Naive thymus-derived CD8-positive, alpha-beta T cell (primary cell): ENCODE measurements around the gene MAPK10. TPM values are rescaled to one million over a fixed set of nuclear protein-coding genes. Genes with fewer than 3 reads are reported as not detected.
"Not testable (repeated sequence)": the region's sequence is repeated elsewhere in the genome, so short reads cannot be mapped to it uniquely, and the experiment has no call there.

Experiments used
- ATAC-seq, 2 donors: fragments of 150-1000 bp; cut with Tn5 transposase in 1 of 2; sonication (Bioruptor Pico), chemical (Tn5 transposase) in 1 of 2; 1 replicate in 1 of 2; 2 replicates in 1 of 2; pipeline ENCODE4 v1.10.0; 2021; ENCODE audit warnings: mild to moderate bottlenecking in 2 of 2, moderate library complexity in 2 of 2
- POLR2A ChIA-PET: fragments of 350-600 bp; sonication (Branson Sonifier 250); formaldehyde crosslinking; loops from one replicate; lab custom pipeline; 2021; ENCODE audit warnings: antibody characterized with exemption; lab: Charles Lee
- DNase-seq, 10 donors: peaks; one replicate each; pipeline versions ENCODE4 v3.0.0 to v3.0.0-alpha.2; 2020 to 2022
- H3K27ac Mint-ChIP-seq, 10 donors: one replicate each; pipeline ENCODE4 v1.8.0; 2020 to 2022; ENCODE audit warnings: mild to moderate bottlenecking in 10 of 10, mixed read lengths in 10 of 10, moderate library complexity in 4 of 10, inconsistent platforms in 1 of 10
- H3K27me3 Mint-ChIP-seq, 5 donors: one replicate each; pipeline ENCODE4 v1.8.0; 2021 to 2022; ENCODE audit warnings: mixed read lengths in 5 of 5
- H3K36me3 Mint-ChIP-seq, 3 donors: one replicate each; pipeline ENCODE4 v1.8.0; 2020 to 2022; ENCODE audit warnings: mixed read lengths in 3 of 3, mild to moderate bottlenecking in 2 of 3, inconsistent platforms in 1 of 3
- H3K4me1 Mint-ChIP-seq, 4 donors: one replicate each; pipeline ENCODE4 v1.8.0; 2021 to 2022; ENCODE audit warnings: mixed read lengths in 4 of 4
- H3K4me3 Mint-ChIP-seq, 10 donors: one replicate each; pipeline ENCODE4 v1.8.0; 2020 to 2022; ENCODE audit warnings: mild to moderate bottlenecking in 10 of 10, mixed read lengths in 10 of 10, moderate library complexity in 6 of 10, inconsistent platforms in 1 of 10
- H3K9me3 Mint-ChIP-seq, 9 donors: one replicate each; pipeline ENCODE4 v1.8.0; 2020 to 2022; ENCODE audit warnings: mixed read lengths in 9 of 9, mild to moderate bottlenecking in 3 of 9, inconsistent platforms in 1 of 9, moderate library complexity in 1 of 9
- polyA plus RNA-seq, 3 donors: library from polyadenylated mRNA; unstranded; fragments of 300-500 nt; fragmentation: Illumina TruSeq; gene quantifications; one replicate each; pipeline ENCODE4 v1.2.3, GENCODE V29; 2021
- total RNA-seq, 8 experiments: library from RNA in 2 of 8; stranded (reverse) in 2 of 8; gene quantifications; one replicate each; pipeline ENCODE4 v1.2.3 and lab custom pipeline; 2021 to 2026

The MAPK10 gene
- total and polyA plus RNA-seq, 5 experiments from 2014 or later = not detected

GRCh38 chr4:86333236-86333635, 26.6 kb downstream of the MAPK10 start:
- H3K27ac Mint-ChIP-seq = no peak overlapping the region
- POLR2A ChIA-PET = no interaction called here

GRCh38 chr4:86330961-86331742, 28.7 kb downstream of the MAPK10 start:
- no peak for DNase-seq
- POLR2A ChIA-PET = no interaction called here
- Mint-ChIP-seq H3K27ac (no peak overlapping the region), H3K27me3 (peaks cover 0 to 2% (median 0%) of the 10 kb centered on the region in 5 donors), H3K4me1 (no peaks in the 10 kb centered on the region), H3K4me3 (no peak overlapping the region), H3K36me3 (no peaks in the 10 kb centered on the region), H3K9me3 (peaks cover 0 to 4% (median 0%) of the 10 kb centered on the region in 9 donors)
- no peak for ATAC-seq

More at GRCh38 chr4:86333236-86333635, 26.6 kb downstream of the MAPK10 start:
- H3K4me3 Mint-ChIP-seq = no peak overlapping the region
- H3K4me1 Mint-ChIP-seq = no peaks in the 10 kb centered on the region
- no peak for DNase-seq
- ATAC-seq = no peak
- peaks cover 0 to 3% (median 0%) of the 10 kb centered on the region in 5 donors for H3K27me3 Mint-ChIP-seq
- no peaks in the 10 kb centered on the region for H3K36me3 Mint-ChIP-seq
- H3K9me3 Mint-ChIP-seq = peaks cover 0 to 4% (median 0%) of the 10 kb centered on the region in 9 donors

GRCh38 chr4:86330411-86330810, 29.4 kb downstream of the MAPK10 start:
- DNase-seq, POLR2A ChIA-PET, H3K27me3 Mint-ChIP-seq, H3K4me1 Mint-ChIP-seq, H3K9me3 Mint-ChIP-seq, ATAC-seq, H3K27ac Mint-ChIP-seq, H3K36me3 Mint-ChIP-seq, H3K4me3 Mint-ChIP-seq: not testable (repeated sequence)

GRCh38 chr4:86329431-86329830, 30.4 kb downstream of the MAPK10 start:
- POLR2A ChIA-PET = no interaction called here
- H3K27me3 Mint-ChIP-seq = peaks cover 0 to 1% (median 0%) of the 10 kb centered on the region in 5 donors
- H3K27ac Mint-ChIP-seq = no peak overlapping the region
- DNase-seq = no peak
- H3K9me3 Mint-ChIP-seq = no peaks in the 10 kb centered on the region
- ATAC-seq = no peak
- no peaks in the 10 kb centered on the region for H3K36me3 Mint-ChIP-seq
- no peaks in the 10 kb centered on the region for H3K4me1 Mint-ChIP-seq
- H3K4me3 Mint-ChIP-seq = no peak overlapping the region

- Mint-ChIP-seq H3K4me1 (no peaks in the 10 kb centered on the region), H3K27me3 (peaks cover 0 to 1% (median 0%) of the 10 kb centered on the region in 5 donors), H3K27ac (no peak overlapping the region), H3K9me3 (no peaks in the 10 kb centered on the region), H3K4me3 (no peak overlapping the region), H3K36me3 (no peaks in the 10 kb centered on the region)
- DNase-seq (no peak), ATAC-seq (no peak)
- POLR2A ChIA-PET = no interaction called here
Observed at GRCh38 chr4:86326400-86326799, 33.5 kb downstream of the MAPK10 start.

- Mint-ChIP-seq H3K36me3 (no peaks in the 10 kb centered on the region), H3K4me1 (no peaks in the 10 kb centered on the region), H3K27me3 (peaks cover 0 to 2% (median 0%) of the 10 kb centered on the region in 5 donors), H3K9me3 (peaks cover 0 to 5% (median 0%) of the 10 kb centered on the region in 9 donors), H3K4me3 (no peak overlapping the region), H3K27ac (no peak overlapping the region)
- POLR2A ChIA-PET = no interaction called here
- no peak for DNase-seq
- ATAC-seq = no peak
Observed at GRCh38 chr4:86319390-86319789, 40.5 kb downstream of the MAPK10 start.

GRCh38 chr4:86315579-86315978, 44.3 kb downstream of the MAPK10 start:
- Mint-ChIP-seq H3K4me1 (no peaks in the 10 kb centered on the region), H3K36me3 (no peaks in the 10 kb centered on the region), H3K9me3 (peaks cover 0 to 5% (median 0%) of the 10 kb centered on the region in 9 donors), H3K4me3 (no peak overlapping the region), H3K27me3 (peaks cover 0 to 2% (median 0%) of the 10 kb centered on the region in 5 donors), H3K27ac (no peak overlapping the region)
- ATAC-seq (no peak), DNase-seq (no peak)
- POLR2A ChIA-PET = no interaction called here

- POLR2A ChIA-PET = no interaction called here
- Mint-ChIP-seq H3K36me3 (no peaks in the 10 kb centered on the region), H3K27ac (no peak overlapping the region), H3K4me3 (no peak overlapping the region), H3K4me1 (no peaks in the 10 kb centered on the region), H3K9me3 (peaks cover 0 to 1% (median 0%) of the 10 kb centered on the region in 9 donors), H3K27me3 (peaks cover 0 to 2% (median 0%) of the 10 kb centered on the region in 5 donors)
- DNase-seq (no peak), ATAC-seq (no peak)
Observed at GRCh38 chr4:86313656-86314055, 46.2 kb downstream of the MAPK10 start.

- no peaks in the 10 kb centered on the region for H3K4me1 Mint-ChIP-seq
- ATAC-seq (no peak), DNase-seq (no peak)
- peaks cover 0 to 3% (median 0%) of the 10 kb centered on the region in 9 donors for H3K9me3 Mint-ChIP-seq
- no peaks in the 10 kb centered on the region for H3K27me3 Mint-ChIP-seq
- H3K36me3 Mint-ChIP-seq = no peaks in the 10 kb centered on the region
- POLR2A ChIA-PET = no interaction called here
- H3K4me3 Mint-ChIP-seq = no peak overlapping the region
- no peak overlapping the region for H3K27ac Mint-ChIP-seq
Observed at GRCh38 chr4:86307432-86307831, 52.4 kb downstream of the MAPK10 start.

GRCh38 chr4:86306816-86307215, 53.0 kb downstream of the MAPK10 start:
- Mint-ChIP-seq H3K27me3 (no peaks in the 10 kb centered on the region), H3K4me3 (no peak overlapping the region), H3K4me1 (no peaks in the 10 kb centered on the region), H3K9me3 (peaks cover 0 to 3% (median 0%) of the 10 kb centered on the region in 9 donors), H3K27ac (no peak overlapping the region), H3K36me3 (no peaks in the 10 kb centered on the region)
- ATAC-seq = no peak
- POLR2A ChIA-PET = no interaction called here
- DNase-seq = no peak

- no peak for DNase-seq
- POLR2A ChIA-PET = no interaction called here
- Mint-ChIP-seq H3K4me3 (no peak overlapping the region), H3K4me1 (no peaks in the 10 kb centered on the region), H3K27ac (no peak overlapping the region), H3K27me3 (no peaks in the 10 kb centered on the region), H3K36me3 (no peaks in the 10 kb centered on the region), H3K9me3 (peaks cover 0 to 3% (median 0%) of the 10 kb centered on the region in 9 donors)
- no peak for ATAC-seq
Observed at GRCh38 chr4:86302830-86303229, 57.0 kb downstream of the MAPK10 start.

- ATAC-seq (no peak), DNase-seq (no peak)
- Mint-ChIP-seq H3K4me3 (no peak overlapping the region), H3K9me3 (peaks cover 0 to 3% (median 0%) of the 10 kb centered on the region in 9 donors), H3K27me3 (no peaks in the 10 kb centered on the region), H3K27ac (no peak overlapping the region), H3K36me3 (no peaks in the 10 kb centered on the region), H3K4me1 (no peaks in the 10 kb centered on the region)
- POLR2A ChIA-PET = no interaction called here
Observed at GRCh38 chr4:86302251-86302650, 57.6 kb downstream of the MAPK10 start.

- peaks cover 0 to 3% (median 0%) of the 10 kb centered on the region in 9 donors for H3K9me3 Mint-ChIP-seq
- no peak overlapping the region for H3K27ac Mint-ChIP-seq
Observed at GRCh38 chr4:86300516-86300915, 59.3 kb downstream of the MAPK10 start.

More at GRCh38 chr4:86300516-86300915, 59.3 kb downstream of the MAPK10 start:
- DNase-seq (no peak), ATAC-seq (no peak)
- Mint-ChIP-seq H3K4me1 (no peaks in the 10 kb centered on the region), H3K27me3 (no peaks in the 10 kb centered on the region), H3K4me3 (no peak overlapping the region), H3K36me3 (no peaks in the 10 kb centered on the region)
- POLR2A ChIA-PET = no interaction called here
